Subcutaneous adipose tissue (tissue), 4 donors: ENCODE results near the gene KDM7A. TPM values are rescaled to one million over a fixed set of nuclear protein-coding genes. Genes with fewer than 3 reads are reported as not detected.

Experiments used
- total RNA-seq, 4 donors: library from RNA; depleted of rRNA; stranded (reverse); fragments of >200 nt; gene quantifications; one replicate each; pipeline ENCODE4 v1.1.0, GENCODE V29; 2016
- TF ChIP-seq, protein P1 (sequence below): fragments of 450-650 bp; IDR thresholded peaks from one replicate; pipeline ENCODE4 v1.5.1; 2016; ENCODE audit warnings: low read depth, mild to moderate bottlenecking, control low read depth, antibody characterized with exemption, moderate library complexity

The KDM7A gene
- total RNA-seq, 4 donors from 2014 or later, result 26.6 to 46.5 (median 39.2) TPM

DNA sequence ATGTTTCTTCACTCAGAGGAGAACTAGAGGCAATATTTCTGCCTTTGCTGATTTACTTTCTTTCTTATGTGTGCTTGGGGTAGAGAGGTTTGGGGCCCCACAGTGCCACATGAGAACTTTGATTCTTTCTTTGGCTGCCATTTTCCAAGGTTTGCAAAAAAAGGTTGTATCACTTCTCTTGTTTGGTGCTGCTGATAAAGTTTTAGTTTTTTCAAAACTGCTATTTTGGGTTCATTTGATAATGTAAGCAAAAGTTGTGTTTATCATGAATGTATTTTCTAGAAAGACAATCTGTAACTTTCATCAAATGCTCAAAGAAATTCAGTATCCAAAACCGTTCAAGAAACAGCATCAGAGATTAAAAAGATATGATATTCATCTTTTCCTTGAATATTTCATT is 83.4 kb downstream of the KDM7A start:
- TF ChIP-seq, protein P1, sequence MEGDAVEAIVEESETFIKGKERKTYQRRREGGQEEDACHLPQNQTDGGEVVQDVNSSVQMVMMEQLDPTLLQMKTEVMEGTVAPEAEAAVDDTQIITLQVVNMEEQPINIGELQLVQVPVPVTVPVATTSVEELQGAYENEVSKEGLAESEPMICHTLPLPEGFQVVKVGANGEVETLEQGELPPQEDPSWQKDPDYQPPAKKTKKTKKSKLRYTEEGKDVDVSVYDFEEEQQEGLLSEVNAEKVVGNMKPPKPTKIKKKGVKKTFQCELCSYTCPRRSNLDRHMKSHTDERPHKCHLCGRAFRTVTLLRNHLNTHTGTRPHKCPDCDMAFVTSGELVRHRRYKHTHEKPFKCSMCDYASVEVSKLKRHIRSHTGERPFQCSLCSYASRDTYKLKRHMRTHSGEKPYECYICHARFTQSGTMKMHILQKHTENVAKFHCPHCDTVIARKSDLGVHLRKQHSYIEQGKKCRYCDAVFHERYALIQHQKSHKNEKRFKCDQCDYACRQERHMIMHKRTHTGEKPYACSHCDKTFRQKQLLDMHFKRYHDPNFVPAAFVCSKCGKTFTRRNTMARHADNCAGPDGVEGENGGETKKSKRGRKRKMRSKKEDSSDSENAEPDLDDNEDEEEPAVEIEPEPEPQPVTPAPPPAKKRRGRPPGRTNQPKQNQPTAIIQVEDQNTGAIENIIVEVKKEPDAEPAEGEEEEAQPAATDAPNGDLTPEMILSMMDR, result no peak

DNA sequence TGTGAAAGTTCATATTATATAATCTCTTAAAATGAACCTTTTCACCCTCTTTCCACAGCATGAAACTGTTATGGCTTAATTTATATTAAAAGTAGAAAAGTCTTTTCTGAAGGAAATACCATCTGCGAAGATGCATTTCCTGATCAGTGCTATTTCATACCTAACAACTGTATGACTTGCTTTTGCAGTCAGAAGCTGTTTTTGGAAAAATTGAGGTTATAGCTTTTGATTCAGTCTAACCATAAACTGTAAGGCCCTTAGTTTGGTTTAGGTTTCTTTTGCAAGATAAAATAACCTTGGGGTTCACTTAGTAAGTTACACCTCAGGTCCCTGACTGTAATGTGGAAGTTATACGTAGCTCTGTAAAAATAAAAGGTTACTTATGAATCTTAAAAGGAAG is 91.3 kb downstream of the KDM7A start:
- TF ChIP-seq, protein P1, result no peak

DNA sequence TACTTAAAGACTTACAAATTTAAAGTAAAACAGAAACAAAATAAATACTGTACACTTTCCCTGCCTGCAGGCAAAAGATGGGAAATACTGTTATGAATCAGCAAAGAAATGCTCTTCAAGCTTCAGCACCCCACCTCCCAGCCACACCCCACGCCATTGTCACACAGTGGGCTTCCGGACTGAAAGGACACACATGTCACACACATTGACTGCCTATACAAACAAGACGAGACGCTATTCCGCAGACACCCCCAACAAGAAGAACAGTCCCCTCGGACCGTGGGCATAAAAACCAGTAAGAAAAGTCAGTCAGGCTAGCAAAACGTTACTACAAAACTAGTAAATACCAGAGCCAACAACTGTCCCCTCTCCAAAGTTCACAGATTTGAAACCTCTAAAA is 91.8 kb downstream of the KDM7A start:
- TF ChIP-seq, protein P1, result no peak

DNA sequence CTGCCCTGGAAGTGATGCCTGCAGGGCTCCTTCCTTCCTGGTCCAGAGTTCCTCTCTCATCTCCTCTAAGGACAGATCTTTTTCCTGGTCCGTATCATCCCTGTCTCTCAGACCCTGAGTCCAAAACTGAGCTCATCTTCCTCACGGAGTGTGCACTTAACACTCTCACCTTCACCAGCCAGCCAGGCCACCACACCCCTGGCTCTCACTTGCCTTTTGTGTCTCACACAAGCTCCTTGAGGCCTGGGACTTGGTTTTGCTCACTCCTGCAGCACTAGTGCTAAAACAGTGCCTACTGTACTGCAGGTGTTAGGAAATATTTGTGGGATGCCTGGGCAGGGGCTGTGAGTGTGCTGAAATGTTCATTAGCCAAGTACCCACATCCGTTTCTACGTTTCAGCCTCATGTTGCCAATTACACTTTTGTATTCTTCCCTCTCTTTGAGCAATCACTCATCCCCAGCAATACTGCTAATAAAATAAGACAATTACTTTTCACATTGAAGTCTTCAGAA is 92.6 kb downstream of the KDM7A start:
- TF ChIP-seq, protein P1, result no peak

DNA sequence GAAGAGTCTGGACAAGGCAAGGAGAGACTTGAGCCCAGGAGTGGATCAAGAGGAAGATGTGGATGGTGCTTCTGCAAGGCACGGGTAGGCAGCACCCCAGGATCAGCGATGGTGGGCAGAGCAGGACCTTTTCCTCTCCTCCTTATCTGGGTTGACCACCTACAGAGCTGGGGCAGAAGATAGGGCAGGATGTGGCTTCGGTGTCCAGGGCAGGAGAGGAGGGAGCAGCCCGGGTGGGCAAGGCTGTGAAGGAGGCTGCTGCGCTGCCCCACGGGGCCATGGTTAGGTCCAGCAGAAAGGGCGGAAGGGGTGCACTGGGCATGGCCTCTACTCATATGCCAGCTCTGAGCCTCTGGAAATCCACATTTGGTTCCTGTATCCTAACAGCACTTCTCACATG is 94.0 kb downstream of the KDM7A start:
- TF ChIP-seq, protein P1, result no peak

DNA sequence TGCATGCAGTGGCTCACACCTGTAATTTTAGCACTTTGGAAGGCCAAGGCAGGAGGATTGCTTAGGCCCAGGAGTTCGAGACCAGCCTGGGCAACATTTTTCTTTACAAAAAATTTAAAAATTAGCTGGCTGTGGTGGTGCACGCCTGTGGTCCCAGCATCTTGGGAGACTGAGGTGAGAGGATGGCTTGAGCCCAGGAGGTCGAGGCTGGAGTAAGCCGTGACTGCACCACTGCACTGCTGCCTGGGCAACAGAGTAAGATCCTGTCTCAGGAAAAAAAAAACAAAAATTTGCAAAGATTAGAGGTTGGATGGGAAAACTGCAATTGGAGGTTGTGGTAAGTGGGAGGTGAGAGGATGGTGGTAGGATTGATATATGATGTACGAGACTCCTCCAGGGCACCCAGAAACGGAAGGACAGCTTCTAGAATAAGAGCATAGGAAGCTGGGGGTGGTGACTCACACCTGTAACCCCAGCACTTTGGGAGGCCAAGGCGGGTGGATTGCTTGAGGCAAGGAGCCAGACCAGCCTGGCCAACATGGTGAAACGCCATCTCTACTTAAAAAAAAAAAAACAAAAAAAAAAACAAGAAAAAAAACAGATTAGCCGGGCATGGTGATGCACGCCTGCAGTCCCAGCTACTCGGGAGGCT is 94.9 kb downstream of the KDM7A start:
- TF ChIP-seq, protein P1, result no peak

DNA sequence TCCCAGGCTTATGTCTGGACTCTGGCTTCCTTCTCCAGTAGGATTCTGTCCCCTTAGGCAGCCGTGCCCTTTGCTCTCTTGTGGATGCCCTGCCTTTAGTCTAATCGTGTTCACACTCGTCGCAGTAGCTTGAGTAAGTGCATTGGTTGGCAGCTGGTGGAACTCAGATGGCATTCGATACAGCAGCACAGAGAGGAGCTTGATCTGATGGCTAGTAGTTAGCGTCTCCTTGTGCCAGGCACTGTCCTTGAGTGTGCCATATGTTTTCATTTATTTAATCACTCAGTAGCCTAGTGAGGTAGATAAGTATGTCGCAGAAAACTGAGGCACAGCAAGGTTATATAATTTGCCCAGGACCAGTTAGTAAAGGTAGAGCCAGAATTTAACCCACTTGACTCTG is 95.9 kb downstream of the KDM7A start:
- TF ChIP-seq, protein P1, result no peak
